ENCODE results near the gene MDGA2.
"Not testable (repeated sequence)": the region's sequence is repeated elsewhere in the genome, so short reads cannot be mapped to it uniquely, and the experiment has no call there.

The MDGA2 gene

GRCh38 chr14:47302121-47302520 lies 373.3 kb downstream of the MDGA2 start:
- DNase-seq, result no peak

GRCh38 chr14:47300796-47301195 lies 374.6 kb downstream of the MDGA2 start:
- DNase-seq, result no peak

GRCh38 chr14:47297374-47297773 lies 378.0 kb downstream of the MDGA2 start:
- no peak for DNase-seq

DNA sequence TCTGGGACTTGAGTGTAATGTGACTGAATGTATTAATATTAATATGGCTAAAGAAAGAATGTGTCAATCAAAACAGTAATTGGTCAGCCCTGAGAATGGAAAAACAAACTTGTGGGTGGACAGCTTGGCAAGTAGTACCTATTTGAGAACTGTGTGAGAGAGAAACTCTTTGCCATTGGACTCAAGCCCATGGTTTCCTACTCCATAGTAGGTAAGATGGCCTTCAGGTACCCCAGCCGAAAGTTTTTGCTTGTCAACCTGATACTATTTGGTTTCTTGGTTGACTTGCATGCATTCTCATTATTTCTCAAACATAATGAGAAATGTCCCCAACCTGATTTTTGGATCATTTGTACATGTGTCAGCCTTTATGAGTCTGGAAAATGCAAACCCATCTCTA lies 391.1 kb downstream of the MDGA2 start:
- DNase-seq, result no peak

- not testable (repeated sequence) for DNase-seq
Observed at GRCh38 chr14:47281761-47282160, 393.6 kb downstream of the MDGA2 start.

DNA sequence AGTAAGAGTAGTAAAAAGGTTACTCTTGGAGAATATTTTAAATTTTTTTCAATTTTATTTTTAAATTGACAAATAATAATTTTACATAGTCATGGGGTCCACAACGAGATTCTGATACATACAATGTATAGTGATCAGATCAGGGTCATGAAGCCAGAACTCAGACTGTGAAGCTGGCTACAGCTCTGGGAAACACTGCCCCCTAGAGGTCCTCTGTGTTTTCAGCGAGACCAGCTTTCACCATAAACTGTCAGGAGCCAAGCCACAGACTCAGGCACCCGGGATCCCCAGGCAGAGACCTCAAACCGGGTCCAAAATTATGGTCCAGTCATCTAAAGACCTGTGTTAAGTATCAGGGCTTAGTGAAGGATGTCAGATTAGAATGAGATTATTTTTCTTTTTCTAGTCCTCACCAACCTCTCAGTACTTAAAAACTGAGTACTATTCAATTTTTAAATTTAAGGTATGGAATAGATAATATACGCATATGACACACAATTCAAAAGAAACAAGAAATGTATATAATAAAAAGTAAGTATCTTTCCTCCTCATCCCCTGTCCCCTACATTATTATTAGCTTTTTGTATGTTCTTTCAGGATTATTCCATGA lies 397.1 kb downstream of the MDGA2 start:
- peak; percentile 44 for DNase-seq

DNA sequence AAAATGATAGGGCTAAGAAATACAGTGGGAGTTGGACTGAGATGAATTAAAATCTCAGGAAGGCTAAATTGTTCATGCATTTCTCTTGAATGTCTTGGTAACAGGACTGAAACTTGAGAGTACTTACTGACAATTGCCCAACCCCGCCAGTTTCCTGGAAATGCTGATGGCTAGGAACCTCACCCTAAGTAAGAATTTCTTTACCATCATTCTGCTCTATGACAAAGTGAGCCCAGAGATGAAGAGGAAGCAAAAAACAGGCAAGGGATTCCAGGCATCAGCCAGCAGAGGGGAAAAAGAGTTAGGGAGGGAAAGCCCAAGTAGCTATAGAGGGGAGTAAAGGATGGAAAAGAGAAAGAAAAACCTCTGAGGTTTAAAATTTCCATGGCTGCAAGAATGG lies 397.7 kb downstream of the MDGA2 start:
- DNase-seq, result no peak

- DNase-seq, result no peak
Observed at GRCh38 chr14:47276931-47277330, 398.5 kb downstream of the MDGA2 start.

GRCh38 chr14:47273939-47274338 lies 401.5 kb downstream of the MDGA2 start:
- no peak for DNase-seq

DNA sequence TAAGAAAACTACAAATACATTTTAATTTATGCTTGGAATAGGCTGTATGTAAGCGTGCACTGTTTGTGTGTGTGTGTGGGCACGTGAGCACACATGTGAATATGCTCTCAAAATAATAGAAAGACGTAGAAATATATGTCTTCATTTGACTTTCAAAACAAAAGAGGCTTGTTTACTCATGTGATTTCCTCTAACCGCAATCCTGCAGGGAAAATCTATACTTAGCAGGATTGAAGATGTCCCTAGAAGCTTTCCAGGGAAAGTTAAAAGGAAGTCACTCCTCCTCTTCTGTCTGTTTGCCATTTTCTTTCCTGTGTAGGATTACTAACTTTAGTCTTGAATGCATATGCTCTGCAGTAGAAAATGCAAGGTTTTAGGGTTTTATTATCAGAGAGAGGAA lies 404.7 kb downstream of the MDGA2 start:
- no peak for DNase-seq

- no peak for DNase-seq
Observed at GRCh38 chr14:47269756-47270492, 405.5 kb downstream of the MDGA2 start.

DNA sequence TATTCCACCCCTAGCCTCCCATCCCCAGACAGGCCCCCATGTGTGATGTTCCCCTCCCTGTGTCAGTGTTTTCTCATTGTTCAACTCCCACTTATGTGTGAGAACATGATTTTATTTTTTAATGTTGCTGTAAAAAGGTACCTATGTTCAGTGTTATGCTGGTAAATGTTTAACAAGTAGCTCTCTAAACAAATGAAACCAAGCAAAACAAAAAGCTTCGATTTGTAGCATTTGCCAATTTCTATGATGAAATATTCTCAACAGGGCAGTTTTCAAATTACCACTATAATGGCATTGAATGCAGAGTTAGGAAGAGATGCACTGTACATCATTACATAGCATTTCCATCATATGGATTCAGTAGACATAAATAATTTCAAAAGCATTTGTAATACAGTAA lies 410.6 kb downstream of the MDGA2 start:
- no peak for DNase-seq

- no peak for DNase-seq
Observed at GRCh38 chr14:47262801-47263200, 412.6 kb downstream of the MDGA2 start.

GRCh38 chr14:47261350-47261749 lies 414.1 kb downstream of the MDGA2 start:
- DNase-seq, result no peak

- DNase-seq, result no peak
Observed at GRCh38 chr14:47259796-47260195, 415.6 kb downstream of the MDGA2 start.

DNA sequence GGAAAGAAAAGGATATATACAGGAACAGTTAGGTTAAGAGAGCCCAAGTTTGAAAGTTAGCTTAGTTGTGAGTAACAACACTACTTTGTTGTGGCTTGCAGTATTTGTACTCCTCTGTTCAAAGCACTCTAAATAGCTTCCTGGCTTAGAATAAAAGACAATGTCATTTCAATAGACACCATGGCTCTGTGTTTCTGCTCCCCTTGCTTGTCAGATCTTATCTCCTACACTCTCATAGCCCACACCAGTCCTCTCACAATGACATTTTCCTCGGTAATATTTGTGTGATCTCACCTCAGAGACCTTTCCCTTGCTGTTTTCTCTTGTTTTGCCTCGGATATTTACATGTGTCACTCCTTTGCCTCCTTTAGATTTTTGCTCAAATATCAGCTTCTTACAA lies 418.4 kb downstream of the MDGA2 start:
- DNase-seq, result no peak

GRCh38 chr14:47252802-47253201 lies 422.6 kb downstream of the MDGA2 start:
- no peak for DNase-seq

- DNase-seq, result no peak
Observed at GRCh38 chr14:47246367-47246766, 429.0 kb downstream of the MDGA2 start.

DNA sequence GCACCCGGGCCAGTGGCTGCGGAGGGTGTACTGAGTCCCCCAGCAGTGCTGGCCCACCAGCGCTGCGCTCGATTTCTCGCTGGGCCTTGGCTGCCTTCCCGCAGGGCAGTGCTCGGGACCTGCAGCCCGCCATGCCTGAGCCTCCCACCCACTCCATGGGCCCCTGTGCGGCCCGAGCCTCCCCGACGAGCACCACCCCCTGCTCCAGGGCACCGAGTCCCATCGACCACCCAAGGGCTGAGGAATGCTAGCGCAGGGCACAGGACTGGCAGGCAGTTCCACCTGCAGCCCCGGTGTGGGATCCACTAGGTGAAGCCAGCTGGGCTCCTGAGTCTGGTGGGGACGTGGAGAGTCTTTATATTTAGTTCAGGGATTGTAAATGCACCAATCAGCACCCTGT lies 432.8 kb downstream of the MDGA2 start:
- DNase-seq, result not testable (repeated sequence)

GRCh38 chr14:47240748-47241437 lies 434.5 kb downstream of the MDGA2 start:
- DNase-seq, result no peak

- no peak for DNase-seq
Observed at GRCh38 chr14:47235619-47236018, 439.8 kb downstream of the MDGA2 start.

GRCh38 chr14:47226877-47227520 lies 448.4 kb downstream of the MDGA2 start:
- DNase-seq, result peak; percentile 27

DNA sequence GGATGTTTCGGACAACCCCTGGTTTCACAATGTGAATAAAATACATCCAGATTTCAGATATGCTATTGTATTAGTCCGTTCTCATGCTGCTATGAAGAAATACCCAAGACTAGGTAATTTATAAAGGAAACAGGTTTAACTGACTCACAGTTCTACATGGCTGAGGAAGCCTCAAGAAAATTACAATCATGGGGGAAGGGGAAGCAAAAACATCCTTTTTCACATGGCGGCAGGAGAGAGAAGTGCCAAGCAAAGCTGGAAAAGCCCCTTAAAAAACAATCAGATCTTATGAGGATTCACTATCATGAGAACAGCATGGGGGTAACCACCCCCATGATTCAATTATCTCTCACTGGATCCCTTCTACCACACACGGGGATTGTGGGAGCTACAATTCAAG lies 451.7 kb downstream of the MDGA2 start:
- peak; percentile 12 for DNase-seq

DNA sequence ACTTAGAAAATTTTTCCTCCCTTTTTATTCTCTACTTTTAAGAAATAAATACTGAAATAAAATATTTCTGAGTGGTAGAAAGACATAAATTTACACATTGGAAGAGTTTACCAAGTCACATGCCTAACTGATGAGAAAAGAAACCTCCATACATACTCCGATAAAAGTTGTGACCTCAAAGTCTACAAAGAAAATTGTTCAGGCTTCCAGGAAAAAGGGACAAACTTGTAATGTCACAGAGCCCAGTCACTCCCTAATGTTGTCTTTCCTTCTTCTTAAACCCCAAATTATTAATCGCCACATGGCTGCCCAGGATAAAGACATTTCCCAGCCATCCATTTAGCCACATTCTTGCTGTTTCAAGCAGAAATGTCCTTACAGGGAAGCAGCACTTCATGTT lies 455.3 kb downstream of the MDGA2 start:
- no peak for DNase-seq
